ENCODE data around the gene CYYR1.

CYYR1 gene

GRCh38 chr21:26572702-26573381, at the start of gene CYYR1:
Gene CYYR1 (minus strand): TSS chr21:26573286. CDS start chr21:26572940, 346 bp downstream.
- FAIRE-seq (no peak), DNase-seq (ENCODE audit: low spot score) (peak; percentile 54)

- no peak for DNase-seq (ENCODE audit: low spot score)
- FAIRE-seq: no peak
Measured at GRCh38 chr21:26617176-26617575, 44.1 kb upstream of the CYYR1 start.

- FAIRE-seq (no peak), DNase-seq (ENCODE audit: low spot score) (no peak)
Measured at GRCh38 chr21:26614251-26614650, 41.2 kb upstream of the CYYR1 start.

- DNase-seq (ENCODE audit: low spot score): no peak
- FAIRE-seq: no peak
Measured at GRCh38 chr21:26599261-26599660, 26.2 kb upstream of the CYYR1 start.

- FAIRE-seq (no peak), DNase-seq (ENCODE audit: low spot score) (no peak)
Measured at GRCh38 chr21:26597981-26598380, 24.9 kb upstream of the CYYR1 start.

- no peak for DNase-seq (ENCODE audit: low spot score)
Measured at GRCh38 chr21:26597031-26597430, 23.9 kb upstream of the CYYR1 start.

GRCh38 chr21:26595971-26596370, 22.9 kb upstream of the CYYR1 start:
- no peak for DNase-seq (ENCODE audit: low spot score)
- no peak for FAIRE-seq

More at GRCh38 chr21:26597031-26597430, 23.9 kb upstream of the CYYR1 start:
- FAIRE-seq: no peak

GRCh38 chr21:26593800-26594199, 20.7 kb upstream of the CYYR1 start:
- no peak for FAIRE-seq
- no peak for DNase-seq (ENCODE audit: low spot score)

- FAIRE-seq (no peak), DNase-seq (ENCODE audit: low spot score) (no peak)
Measured at GRCh38 chr21:26591543-26591942, 18.5 kb upstream of the CYYR1 start.

GRCh38 chr21:26588446-26588845, 15.4 kb upstream of the CYYR1 start:
- no peak for DNase-seq (ENCODE audit: low spot score)
- no peak for FAIRE-seq

GRCh38 chr21:26587736-26588201, 14.7 kb upstream of the CYYR1 start:
- DNase-seq (ENCODE audit: low spot score) (peak; percentile 67), FAIRE-seq (peak; percentile 75)

- DNase-seq (ENCODE audit: low spot score) (no peak), FAIRE-seq (no peak)
Measured at GRCh38 chr21:26583769-26584168, 10.7 kb upstream of the CYYR1 start.

GRCh38 chr21:26581818-26582217, 8.7 kb upstream of the CYYR1 start:
- DNase-seq (ENCODE audit: low spot score): no peak
- no peak for FAIRE-seq

- FAIRE-seq (no peak), DNase-seq (ENCODE audit: low spot score) (no peak)
Measured at GRCh38 chr21:26572076-26572701, 897 bp downstream of the CYYR1 start.

- FAIRE-seq (no peak), DNase-seq (ENCODE audit: low spot score) (no peak)
Measured at GRCh38 chr21:26570203-26570602, 2.9 kb downstream of the CYYR1 start.

- FAIRE-seq: no peak
Measured at GRCh38 chr21:26565546-26565945, 7.5 kb downstream of the CYYR1 start.

GRCh38 chr21:26565111-26565510, 8.0 kb downstream of the CYYR1 start:
- DNase-seq (ENCODE audit: low spot score): no peak
- FAIRE-seq: no peak

More at GRCh38 chr21:26565546-26565945, 7.5 kb downstream of the CYYR1 start:
- no peak for DNase-seq (ENCODE audit: low spot score)

- no peak for DNase-seq (ENCODE audit: low spot score)
- no peak for FAIRE-seq
Measured at GRCh38 chr21:26563856-26564503, 9.1 kb downstream of the CYYR1 start.

- FAIRE-seq (no peak), DNase-seq (ENCODE audit: low spot score) (no peak)
Measured at GRCh38 chr21:26560612-26561011, 12.5 kb downstream of the CYYR1 start.

GRCh38 chr21:26559099-26559498, 14.0 kb downstream of the CYYR1 start:
- DNase-seq (ENCODE audit: low spot score) (no peak), FAIRE-seq (no peak)

GRCh38 chr21:26557106-26557505, 16.0 kb downstream of the CYYR1 start:
- FAIRE-seq (no peak), DNase-seq (ENCODE audit: low spot score) (no peak)

- FAIRE-seq: no peak
- no peak for DNase-seq (ENCODE audit: low spot score)
Measured at GRCh38 chr21:26555540-26556146, 17.4 kb downstream of the CYYR1 start.
